Measurements from ENCODE around the gene TP53AIP1. TPM values are rescaled to one million over a fixed set of nuclear protein-coding genes. Genes with fewer than 3 reads are reported as not detected.

The TP53AIP1 gene
- total RNA-seq, 1 donor from 2014 or later = not detected

DNA sequence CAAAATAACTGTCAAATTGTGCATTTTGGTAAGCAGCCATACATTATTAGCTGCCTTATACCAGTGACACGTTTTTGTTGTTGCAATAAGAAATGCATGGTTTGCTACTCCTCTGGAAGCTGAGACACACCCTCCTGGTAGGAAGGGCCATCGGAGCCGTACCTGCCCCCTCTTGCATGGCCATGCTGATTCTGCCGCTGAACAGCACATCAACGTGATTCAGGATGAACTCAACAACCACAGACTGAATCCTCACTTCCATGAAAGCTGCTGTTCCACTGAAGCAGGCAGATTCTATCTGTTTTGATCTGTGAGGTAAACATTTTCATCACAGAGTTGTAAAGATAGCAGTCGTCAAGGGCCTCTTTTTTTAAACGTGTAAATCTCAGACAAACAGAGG is 38.6 kb upstream of the TP53AIP1 start:
- intact Hi-C loops (cut with micrococcal nuclease) = no loop called here
- H3K27me3 Mint-ChIP-seq = peaks cover 7% of the 10 kb centered on the region
- ChIA-PET POLR2A (no interaction called here), CTCF (interaction anchor here (1.5 kb wide), 1 partner anchor 25 kb away, joined by 3 read pairs; no protein-coding TSS in a partner anchor)
- ATAC-seq (ENCODE audit: low read depth) (no peak), DNase-seq (no peak)
- no peaks in the 10 kb centered on the region for H3K4me1 Mint-ChIP-seq
- TF ChIP-seq, protein P1, sequence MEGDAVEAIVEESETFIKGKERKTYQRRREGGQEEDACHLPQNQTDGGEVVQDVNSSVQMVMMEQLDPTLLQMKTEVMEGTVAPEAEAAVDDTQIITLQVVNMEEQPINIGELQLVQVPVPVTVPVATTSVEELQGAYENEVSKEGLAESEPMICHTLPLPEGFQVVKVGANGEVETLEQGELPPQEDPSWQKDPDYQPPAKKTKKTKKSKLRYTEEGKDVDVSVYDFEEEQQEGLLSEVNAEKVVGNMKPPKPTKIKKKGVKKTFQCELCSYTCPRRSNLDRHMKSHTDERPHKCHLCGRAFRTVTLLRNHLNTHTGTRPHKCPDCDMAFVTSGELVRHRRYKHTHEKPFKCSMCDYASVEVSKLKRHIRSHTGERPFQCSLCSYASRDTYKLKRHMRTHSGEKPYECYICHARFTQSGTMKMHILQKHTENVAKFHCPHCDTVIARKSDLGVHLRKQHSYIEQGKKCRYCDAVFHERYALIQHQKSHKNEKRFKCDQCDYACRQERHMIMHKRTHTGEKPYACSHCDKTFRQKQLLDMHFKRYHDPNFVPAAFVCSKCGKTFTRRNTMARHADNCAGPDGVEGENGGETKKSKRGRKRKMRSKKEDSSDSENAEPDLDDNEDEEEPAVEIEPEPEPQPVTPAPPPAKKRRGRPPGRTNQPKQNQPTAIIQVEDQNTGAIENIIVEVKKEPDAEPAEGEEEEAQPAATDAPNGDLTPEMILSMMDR (IDR thresholded peaks at IDR 0.05) = no peak
- no peak overlapping the region for H3K4me3 Mint-ChIP-seq
- no peaks in the 10 kb centered on the region for H3K9me3 Mint-ChIP-seq
- H3K27ac Mint-ChIP-seq = no peak overlapping the region
- peaks cover 13% of the 10 kb centered on the region for H3K36me3 Mint-ChIP-seq (ENCODE audit: low read depth)

DNA sequence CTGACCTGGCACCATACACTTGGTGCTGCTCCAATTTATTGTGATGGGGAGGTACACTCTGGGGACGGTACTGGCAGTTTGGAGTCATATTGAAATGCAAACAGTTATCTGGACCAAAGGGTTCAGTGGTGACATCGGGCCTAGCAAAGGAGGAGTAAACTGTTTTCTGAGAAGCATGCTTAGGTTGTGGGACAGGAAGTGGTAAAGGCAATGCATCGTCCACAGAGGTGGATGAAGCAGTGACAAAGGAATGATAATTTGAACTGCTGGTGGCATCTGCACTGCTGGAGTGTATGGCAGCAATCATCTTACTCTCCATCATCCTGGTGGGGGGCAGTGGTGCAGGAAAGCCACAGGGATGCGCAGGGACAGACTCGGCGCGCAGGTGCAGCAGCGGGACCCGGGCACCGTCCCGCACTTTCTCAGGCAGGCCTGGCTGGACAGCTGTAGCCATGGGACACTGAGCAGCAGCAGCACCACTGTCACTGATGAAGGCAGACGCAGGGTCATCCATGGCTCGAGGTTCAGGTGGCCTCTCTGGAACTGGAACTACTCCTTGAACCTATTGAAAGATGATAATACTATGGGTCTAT is 28.0 kb upstream of the TP53AIP1 start:
- no peaks in the 10 kb centered on the region for H3K27me3 Mint-ChIP-seq
- ATAC-seq (ENCODE audit: low read depth) = no peak
- TF ChIP-seq, protein P1 (IDR thresholded peaks at IDR 0.05) = no peak

DNA sequence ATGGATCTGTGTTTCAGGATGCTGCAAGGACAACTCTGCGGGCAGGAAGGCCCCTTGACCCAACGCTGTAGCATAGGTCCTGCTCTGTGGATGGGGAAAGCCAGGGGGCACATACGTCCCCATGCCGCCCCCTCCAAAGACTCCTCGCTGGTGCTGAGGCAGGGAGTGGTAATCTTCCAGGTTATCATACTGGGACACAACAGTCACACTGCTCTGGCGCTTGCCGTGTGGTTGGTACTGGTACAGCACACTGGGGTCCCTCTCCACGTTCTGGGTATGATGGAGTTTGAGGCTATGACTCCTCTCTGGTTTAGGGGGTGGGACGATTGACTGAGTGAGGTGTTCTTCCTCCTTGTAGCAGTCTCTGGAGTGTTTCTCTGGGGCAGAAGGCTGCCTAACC is 26.2 kb upstream of the TP53AIP1 start:
- Mint-ChIP-seq H3K4me1 (peaks cover 13% of the 10 kb centered on the region), H3K27ac (no peak overlapping the region), H3K27me3 (no peaks in the 10 kb centered on the region), H3K9me3 (no peaks in the 10 kb centered on the region), H3K4me3 (no peak overlapping the region), H3K36me3 (ENCODE audit: low read depth) (peaks cover 21% of the 10 kb centered on the region)
- TF ChIP-seq, protein P1 (IDR thresholded peaks at IDR 0.05) = no peak
- CTCF ChIA-PET = no interaction called here
- ATAC-seq (ENCODE audit: low read depth) (no peak), DNase-seq (no peak)
- POLR2A ChIA-PET = no interaction called here
- intact Hi-C loops (cut with micrococcal nuclease) = loop anchor here (10.0 kb wide), 1 partner anchor 334 kb away; no protein-coding TSS in a partner anchor

More for the DNA sequence above, 28.0 kb upstream of the TP53AIP1 start:
- Mint-ChIP-seq H3K4me3 (no peak overlapping the region), H3K27ac (no peak overlapping the region), H3K9me3 (no peaks in the 10 kb centered on the region), H3K36me3 (ENCODE audit: low read depth) (peaks cover 26% of the 10 kb centered on the region), H3K4me1 (peaks cover 2% of the 10 kb centered on the region)
- ChIA-PET POLR2A (no interaction called here), CTCF (no interaction called here)
- DNase-seq = no peak
- intact Hi-C loops (cut with micrococcal nuclease) = no loop called here

DNA sequence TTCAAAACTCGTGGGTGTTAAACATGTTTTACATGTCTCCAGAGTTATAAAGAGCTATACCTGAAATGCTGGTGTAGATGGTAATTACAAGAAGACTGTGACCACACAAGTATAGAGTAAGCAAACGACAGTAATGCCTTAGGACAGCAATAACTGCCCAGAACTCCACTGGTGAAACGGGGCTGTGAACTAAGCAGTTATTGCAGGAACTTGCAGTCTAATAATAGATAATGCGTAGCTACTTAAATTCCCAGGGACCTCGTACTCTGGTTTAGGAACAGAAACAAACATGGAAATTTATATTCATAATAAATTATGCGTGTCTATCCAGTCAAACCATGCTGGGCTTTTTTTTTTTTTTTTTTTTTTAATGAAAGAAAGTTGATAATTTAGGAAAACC is 24.9 kb upstream of the TP53AIP1 start:
- ATAC-seq (ENCODE audit: low read depth) (no peak), DNase-seq (no peak)
- no peaks in the 10 kb centered on the region for H3K27me3 Mint-ChIP-seq
- no peak overlapping the region for H3K27ac Mint-ChIP-seq
- CTCF ChIA-PET = interaction anchor here (0.8 kb wide), 1 partner anchor 82 kb away, joined by 4 read pairs; no protein-coding TSS in a partner anchor
- H3K4me3 Mint-ChIP-seq = no peak overlapping the region
- TF ChIP-seq, protein P1 (IDR thresholded peaks at IDR 0.05) = no peak
- H3K9me3 Mint-ChIP-seq = no peaks in the 10 kb centered on the region
- POLR2A ChIA-PET = no interaction called here
- intact Hi-C loops (cut with micrococcal nuclease) = loop anchor here (10.0 kb wide), 1 partner anchor 333 kb away; no protein-coding TSS in a partner anchor
- H3K36me3 Mint-ChIP-seq (ENCODE audit: low read depth) = peaks cover 13% of the 10 kb centered on the region
- peaks cover 13% of the 10 kb centered on the region for H3K4me1 Mint-ChIP-seq

DNA sequence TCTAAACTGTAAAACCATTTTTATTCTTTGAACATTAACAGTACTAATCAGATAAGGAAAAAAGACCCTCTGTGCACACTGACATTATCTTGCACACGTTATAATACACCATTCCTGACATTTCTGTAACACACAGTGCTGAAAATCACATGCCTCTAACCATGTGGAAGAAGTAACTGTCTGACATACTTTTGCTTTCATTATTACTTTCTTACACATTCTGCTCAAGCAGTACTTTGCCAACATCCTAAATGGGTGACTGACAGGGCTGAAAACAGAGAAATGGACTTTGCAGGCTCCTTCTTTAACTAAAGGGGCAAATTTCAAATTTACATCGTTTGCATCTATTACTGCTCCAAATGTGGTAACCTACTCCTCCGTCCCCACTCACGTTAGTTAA is 22.8 kb upstream of the TP53AIP1 start:
- intact Hi-C loops (cut with micrococcal nuclease) = loop anchor here (10.0 kb wide), 1 partner anchor 331 kb away; no protein-coding TSS in a partner anchor
- DNase-seq (no peak), ATAC-seq (ENCODE audit: low read depth) (peak; percentile 86)
- Mint-ChIP-seq H3K27me3 (no peaks in the 10 kb centered on the region), H3K4me3 (peak overlapping the region; percentile 8), H3K27ac (no peak overlapping the region), H3K9me3 (no peaks in the 10 kb centered on the region), H3K36me3 (ENCODE audit: low read depth) (peaks cover 6% of the 10 kb centered on the region), H3K4me1 (peaks cover 13% of the 10 kb centered on the region)
- ChIA-PET CTCF (no interaction called here), POLR2A (interaction anchor here (0.7 kb wide), 1 partner anchor 381 kb away, joined by 3 read pairs; no protein-coding TSS in a partner anchor)
- TF ChIP-seq, protein P1 (IDR thresholded peaks at IDR 0.05) = no peak
